GM19035 (cell line): Measurements from ENCODE around the gene ZMYND11.

ENCODE experiments used
- ATAC-seq: cut with Tn5 transposase; IDR thresholded peaks from one replicate; pipeline ENCODE4 v1.9.1; 2021; ENCODE audit not compliant: unreplicated experiment

Gene ZMYND11

GRCh38 chr10:135132-135600, at the start of gene ZMYND11:
Gene ZMYND11, plus strand, starts transcription at chr10:135455. Its CDS starts 44,558 bp downstream, at chr10:180013.
- ATAC-seq: peak; percentile 46

DNA sequence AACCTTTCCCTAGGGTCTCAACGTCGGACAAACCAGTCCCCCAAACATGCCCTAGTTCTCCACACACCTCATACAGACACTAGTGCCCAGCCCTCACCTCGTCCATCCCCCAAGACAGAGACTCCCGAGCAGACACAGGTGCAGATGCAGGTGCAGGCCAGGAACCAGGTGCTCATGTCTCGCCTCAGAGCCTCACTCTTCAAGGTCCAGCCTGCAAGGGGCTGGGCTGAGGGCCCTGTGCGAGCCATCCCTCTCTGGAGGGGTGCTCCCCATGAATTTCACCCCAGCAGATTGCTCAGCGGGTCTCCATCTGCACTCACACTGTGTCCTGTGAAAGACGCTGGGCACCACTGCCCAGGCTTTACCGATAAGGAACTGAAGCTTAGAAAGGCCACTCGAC, 49.2 kb upstream of the ZMYND11 start:
- ATAC-seq: no peak

GRCh38 chr10:87177-88080, 47.8 kb upstream of the ZMYND11 start:
- ATAC-seq: no peak

DNA sequence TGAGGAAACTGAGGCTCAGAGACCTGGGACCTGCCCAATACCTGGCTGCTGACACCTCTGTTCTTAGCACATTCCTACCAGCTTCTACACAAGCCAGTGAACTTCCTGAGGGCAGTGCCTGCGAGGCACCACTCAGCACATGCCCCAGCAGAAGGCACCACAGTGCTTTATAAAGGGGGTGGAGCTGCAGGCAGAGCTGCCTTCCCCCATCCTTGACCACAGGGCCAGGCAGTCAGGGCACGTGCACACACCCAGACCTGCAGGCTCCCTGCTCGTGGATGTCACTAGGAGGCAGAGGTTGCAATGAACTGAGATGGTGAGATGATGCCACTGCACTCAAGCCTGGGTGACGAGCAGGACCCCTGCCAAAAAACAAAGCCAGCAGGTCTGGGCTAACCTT, 47.0 kb upstream of the ZMYND11 start:
- ATAC-seq: no peak

- no peak for ATAC-seq
Measured at GRCh38 chr10:89248-89647, 46.0 kb upstream of the ZMYND11 start.

- no peak for ATAC-seq
Measured at GRCh38 chr10:90161-90560, 45.1 kb upstream of the ZMYND11 start.

DNA sequence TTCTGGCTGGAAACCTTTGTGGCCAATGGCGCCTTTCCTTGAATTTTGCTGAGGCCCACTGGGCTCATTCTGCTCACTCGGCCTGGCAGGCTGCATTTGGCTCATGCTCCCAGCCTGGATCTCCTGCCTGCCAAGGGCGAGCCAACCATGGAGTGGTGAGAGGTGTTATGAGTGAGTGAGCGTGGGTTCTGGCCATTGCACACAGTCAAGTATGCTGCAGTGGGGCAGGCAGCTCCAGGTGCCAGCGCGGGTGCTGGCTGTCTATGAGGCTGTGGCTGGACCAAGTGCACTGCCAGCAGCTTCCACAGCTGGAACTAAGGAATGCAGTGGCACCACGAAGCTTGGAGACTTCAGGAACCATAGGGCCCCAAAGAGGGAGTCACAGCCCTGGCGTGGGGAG, 43.9 kb upstream of the ZMYND11 start:
- ATAC-seq: no peak

GRCh38 chr10:92153-92552, 43.1 kb upstream of the ZMYND11 start:
- no peak for ATAC-seq

DNA sequence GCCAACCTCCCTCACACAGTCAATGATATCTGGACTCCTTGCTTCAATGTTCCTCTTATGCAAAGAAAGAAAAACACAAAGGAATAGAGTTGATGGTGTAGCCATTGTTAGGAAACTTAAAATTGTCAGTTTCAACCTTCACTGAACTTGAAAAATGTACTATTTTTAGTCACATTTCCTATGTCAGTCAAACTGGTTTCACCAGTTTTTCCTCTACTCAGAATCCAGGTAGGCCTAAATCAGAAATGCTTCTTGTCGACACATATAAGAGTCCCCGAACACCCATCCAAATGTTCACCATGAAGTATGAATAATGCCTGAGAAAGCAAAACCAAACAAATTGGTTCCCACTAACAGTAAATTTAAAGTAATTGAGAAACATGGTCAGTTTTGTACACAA, 42.4 kb upstream of the ZMYND11 start:
- ATAC-seq: no peak

DNA sequence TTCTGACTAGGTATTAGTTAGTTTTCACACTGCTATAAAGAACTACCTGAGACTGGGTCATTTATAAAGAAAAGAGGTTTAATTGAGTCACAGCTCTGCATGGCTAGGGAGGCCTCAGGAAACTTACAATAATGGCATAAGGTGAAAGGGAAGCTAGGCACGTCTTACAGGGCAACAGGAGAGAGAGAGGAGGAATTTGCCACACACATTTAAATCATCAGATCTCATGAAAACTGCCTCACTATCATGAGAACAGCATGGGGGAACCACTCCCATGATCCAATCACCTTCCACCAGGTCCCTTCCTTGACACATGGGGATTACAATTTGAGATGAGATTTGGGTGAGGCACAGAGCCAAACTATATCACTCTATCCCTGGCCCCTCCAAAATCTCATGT, 40.6 kb upstream of the ZMYND11 start:
- ATAC-seq: no peak

- ATAC-seq: no peak
Measured at GRCh38 chr10:95356-96115, 39.7 kb upstream of the ZMYND11 start.

DNA sequence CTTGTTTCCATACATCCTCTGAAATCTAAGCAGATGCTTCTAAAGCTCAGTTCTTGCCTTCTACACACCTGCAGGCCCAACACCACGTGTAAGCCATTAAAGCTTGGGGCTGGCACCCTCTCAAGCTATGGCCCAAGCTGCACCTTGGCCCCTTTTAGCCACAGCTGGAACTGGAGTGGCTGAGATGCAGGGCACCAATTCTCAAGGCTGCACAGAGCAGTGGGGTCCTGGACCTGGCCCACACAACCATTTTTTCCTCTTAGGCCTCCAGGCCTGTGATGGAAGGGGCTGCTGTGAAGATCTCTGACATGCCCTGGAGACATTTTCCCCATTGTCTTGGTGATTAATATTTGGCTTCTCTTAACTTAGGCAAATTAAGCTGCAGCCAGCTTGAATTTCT, 38.8 kb upstream of the ZMYND11 start:
- ATAC-seq: no peak

DNA sequence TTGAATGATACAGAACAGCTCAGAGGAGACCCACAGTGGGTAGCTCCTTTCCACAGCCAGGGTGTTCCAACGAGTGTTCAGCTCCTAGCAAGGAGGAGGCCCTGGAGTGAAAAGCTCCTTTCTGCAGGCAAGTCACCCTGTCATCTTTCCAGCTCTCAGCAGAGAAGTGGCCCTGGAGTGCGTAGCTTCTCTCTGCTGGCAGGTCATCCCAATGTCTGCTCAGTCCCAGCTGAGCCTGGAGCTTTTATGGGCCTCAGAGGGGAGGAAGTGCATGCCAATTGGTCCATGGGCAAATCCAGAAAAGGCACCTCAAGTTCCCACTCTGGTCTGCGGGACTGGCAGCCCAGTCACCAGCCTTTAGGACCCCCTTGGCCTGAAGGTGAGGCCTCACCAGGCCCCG, 30.8 kb upstream of the ZMYND11 start:
- no peak for ATAC-seq

DNA sequence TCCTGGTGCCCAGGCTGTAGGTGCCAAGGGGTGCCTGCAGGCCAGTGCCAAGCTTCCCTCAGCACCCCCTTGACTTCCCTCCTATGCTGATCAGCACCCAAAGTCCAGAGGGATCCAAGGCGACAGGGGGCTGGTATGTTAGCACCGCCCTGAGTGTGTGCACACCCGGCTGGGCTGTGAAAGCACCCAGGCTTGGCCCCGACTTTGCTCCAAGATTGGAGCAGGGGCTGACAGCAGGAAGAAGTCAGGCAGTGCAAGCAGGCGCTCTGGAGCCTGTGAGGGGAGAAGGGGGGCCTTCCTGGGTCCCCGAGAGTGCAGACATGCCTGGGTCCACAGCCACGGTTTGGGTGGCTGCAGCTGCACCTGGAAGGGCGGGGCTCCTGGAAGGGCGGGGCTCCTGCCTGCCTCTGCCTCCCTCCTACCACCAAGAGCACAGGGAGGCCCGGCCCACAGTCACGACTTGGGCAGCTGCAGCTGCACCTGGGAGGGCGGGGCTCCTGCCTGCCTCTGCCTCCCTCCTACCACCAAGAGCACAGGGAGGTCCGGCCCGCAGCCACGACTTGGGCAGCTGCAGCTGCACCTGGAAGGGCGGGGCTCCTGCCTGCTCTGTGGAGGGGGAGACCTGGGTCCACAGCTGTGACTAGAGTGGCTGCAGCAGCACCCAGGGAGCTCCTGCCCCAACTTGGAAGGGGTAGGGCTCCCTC, 30.2 kb upstream of the ZMYND11 start:
- ATAC-seq: no peak

DNA sequence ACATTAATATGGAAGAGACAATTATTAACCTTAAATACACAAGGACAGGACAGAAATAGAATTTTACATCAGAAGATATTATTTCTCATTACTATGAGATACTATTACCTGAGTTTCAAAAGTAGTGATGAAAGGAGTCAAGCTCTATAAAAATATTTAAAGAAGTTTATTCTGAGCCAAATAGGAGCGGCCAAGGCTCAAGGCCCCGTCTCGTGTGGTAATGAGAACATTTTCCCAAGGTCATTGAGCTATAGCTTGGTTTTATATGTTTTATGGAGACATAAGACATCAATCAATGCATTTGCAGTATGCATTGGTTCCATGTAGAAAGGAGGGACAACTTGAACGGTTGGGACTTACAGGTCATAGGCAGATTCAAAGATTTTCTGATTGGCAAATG, 29.4 kb upstream of the ZMYND11 start:
- no peak for ATAC-seq

- ATAC-seq: no peak
Measured at GRCh38 chr10:106740-107139, 28.5 kb upstream of the ZMYND11 start.

- ATAC-seq: no peak
Measured at GRCh38 chr10:112246-112645, 23.0 kb upstream of the ZMYND11 start.

GRCh38 chr10:124874-125273, 10.4 kb upstream of the ZMYND11 start:
- no peak for ATAC-seq

DNA sequence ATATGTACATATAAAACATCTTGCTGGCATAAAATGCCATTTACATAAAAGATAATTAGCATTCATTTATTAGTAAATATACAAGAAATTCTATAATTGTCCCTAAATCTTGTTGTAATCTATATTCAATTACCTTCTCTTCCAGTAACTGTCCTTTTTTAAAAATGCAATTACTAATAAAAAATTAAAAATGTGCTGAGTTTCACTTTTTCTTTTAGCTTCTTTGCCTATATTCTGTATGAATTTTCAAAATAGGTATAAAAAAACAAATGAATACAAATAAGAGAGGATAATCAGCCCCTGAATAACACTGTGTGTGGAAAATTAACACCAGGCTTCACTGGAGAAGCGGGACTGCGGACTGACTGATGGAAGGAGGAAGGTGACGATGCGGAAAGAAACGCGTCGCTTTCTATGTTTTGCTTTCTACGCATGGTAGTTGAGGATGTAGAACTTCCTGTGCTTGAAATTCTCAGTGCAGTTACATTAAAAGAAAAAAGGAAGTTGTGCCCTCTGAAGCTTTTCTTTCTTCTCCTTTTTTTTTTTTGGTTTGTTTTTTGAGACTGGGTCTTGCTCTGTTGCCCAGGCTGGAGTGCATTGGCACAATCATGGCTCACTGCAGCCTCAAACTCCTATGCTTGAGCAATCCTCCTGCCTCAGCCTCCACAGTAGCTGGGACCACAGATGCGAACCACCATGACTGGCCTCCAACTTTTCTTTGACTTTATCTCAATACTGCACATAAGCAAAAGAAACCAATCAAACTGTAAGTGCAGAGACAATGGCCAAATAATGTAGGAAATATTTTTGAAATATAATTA, 7.4 kb upstream of the ZMYND11 start:
- peak; percentile 90 for ATAC-seq

DNA sequence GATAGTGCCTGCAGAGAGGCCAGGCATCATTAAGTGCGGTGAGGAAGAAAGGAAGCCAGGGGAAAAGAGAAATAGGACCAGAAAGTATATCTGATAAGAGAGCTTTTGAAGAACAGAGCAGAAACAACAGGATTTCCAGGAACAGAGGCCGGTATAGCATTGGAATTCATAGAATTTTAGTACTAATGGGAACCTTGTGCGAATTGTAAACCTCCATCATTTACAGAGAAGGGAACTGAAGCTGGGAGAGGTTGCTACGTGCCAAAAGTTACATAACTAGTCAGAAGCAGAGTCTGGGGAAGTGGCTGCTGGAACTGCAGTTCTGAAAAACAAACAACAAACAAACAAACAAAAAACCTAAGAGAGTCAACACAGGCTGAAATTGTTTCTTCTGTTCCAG, 5.4 kb upstream of the ZMYND11 start:
- ATAC-seq: no peak
